Tibial artery (tissue), 4 donors: Measurements from ENCODE around the gene STXBP4.
A peak's percentile ranks its signal among the peaks of the same experiment; 100 is the strongest.

ENCODE experiments used
- DNase-seq, 2 donors: peaks; one replicate each; pipeline ENCODE4 v3.0.0-alpha.2; 2019
- H3K27ac ChIP-seq, 2 donors: fragments of 200-600 bp; sonication (generic) in 1 of 2; 1 replicate in 1 of 2; 2 replicates in 1 of 2; pipeline ENCODE4 v1.5.1; 2018 to 2019; ENCODE audit warnings: mild to moderate bottlenecking in 1 of 2
- H3K27me3 ChIP-seq, 2 donors: fragments of 200-600 bp; sonication (generic) in 1 of 2; one replicate each; pipeline versions ENCODE4 v1.5.1 to v1.6.0; 2016 to 2019
- H3K36me3 ChIP-seq, 3 donors: fragments of 200-600 bp; sonication (generic) in 2 of 3; one replicate each; pipeline ENCODE4 v1.5.1; 2016 to 2019; ENCODE audit warnings: mild to moderate bottlenecking in 2 of 3
- H3K4me1 ChIP-seq, 4 donors: fragments of 200-600 bp; sonication (generic) in 2 of 4; 1 replicate in 3 of 4; 2 replicates in 1 of 4; pipeline ENCODE4 v1.5.1; 2016 to 2019
- H3K4me3 ChIP-seq, 2 donors: fragments of 200-600 bp; sonication (generic) in 1 of 2; 1 replicate in 1 of 2; 2 replicates in 1 of 2; pipeline ENCODE4 v1.5.1; 2018 to 2019; ENCODE audit warnings: mild to moderate bottlenecking in 2 of 2
- H3K9me3 ChIP-seq, 3 donors: fragments of 200-600 bp; sonication (generic) in 1 of 3; one replicate each; pipeline ENCODE4 v1.5.1; 2016 to 2019
- CTCF ChIP-seq, 2 experiments: fragments of 200-600 bp in 1 of 2; fragments of 450-650 bp in 1 of 2; IDR thresholded peaks; one replicate each; pipeline ENCODE4 v1.5.1; 2017 to 2019; ENCODE audit warnings: antibody characterized with exemption in 2 of 2, mild to moderate bottlenecking in 1 of 2, moderate library complexity in 1 of 2
- intact Hi-C: fragments of 100-400 bp; cut with DNase I; formaldehyde crosslinking; loops from one replicate; pipeline ENCODE4 v1.15.0; 2023; ENCODE audit warnings: low total_unique reads

STXBP4 gene

GRCh38 chr17:55053855-55054254 is 85.3 kb downstream of the STXBP4 start:
- TF ChIP-seq CTCF (IDR thresholded peaks at IDR 0.05) = peak; percentile 17 to 20
- Histone ChIP-seq H3K4me1 (no peaks in the 10 kb centered on the region), H3K4me3 (no peak overlapping the region), H3K9me3 (no peaks in the 10 kb centered on the region), H3K36me3 (peaks cover 0 to 11% (median 4%) of the 10 kb centered on the region in 3 donors), H3K27me3 (no peaks in the 10 kb centered on the region), H3K27ac (no peak overlapping the region)
- intact Hi-C loops = no loop called here
- no peak for DNase-seq

DNA sequence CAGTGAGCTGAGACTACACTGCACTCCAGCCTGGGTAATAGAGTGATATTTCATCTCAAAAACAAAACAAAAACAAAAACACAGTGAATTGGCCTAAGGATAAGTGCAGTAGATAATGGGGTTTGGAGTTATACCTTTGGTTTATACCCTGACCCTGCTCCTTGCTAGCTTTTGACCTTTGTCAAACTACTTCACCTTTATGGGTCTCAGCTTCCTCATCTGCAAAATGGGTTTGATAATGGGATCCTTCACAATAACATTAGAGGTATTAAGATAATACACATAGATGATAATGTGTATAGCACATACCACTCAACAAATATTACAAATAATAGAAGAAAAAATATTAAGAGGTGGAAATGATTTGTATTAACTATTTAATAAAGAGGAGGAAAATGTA is 85.9 kb downstream of the STXBP4 start:
- no peak for TF ChIP-seq CTCF (IDR thresholded peaks at IDR 0.05)
- Histone ChIP-seq H3K4me3 (no peak overlapping the region), H3K27ac (no peak overlapping the region), H3K9me3 (no peaks in the 10 kb centered on the region), H3K36me3 (peaks cover 0 to 6% (median 4%) of the 10 kb centered on the region in 3 donors), H3K4me1 (no peaks in the 10 kb centered on the region), H3K27me3 (no peaks in the 10 kb centered on the region)
- intact Hi-C loops = no loop called here
- DNase-seq = no peak

- H3K9me3 ChIP-seq = no peaks in the 10 kb centered on the region
- intact Hi-C loops = no loop called here
- no peaks in the 10 kb centered on the region for H3K27me3 ChIP-seq
- H3K27ac ChIP-seq = no peak overlapping the region
- no peak overlapping the region for H3K4me3 ChIP-seq
- H3K36me3 ChIP-seq = no peaks in the 10 kb centered on the region
- H3K4me1 ChIP-seq = no peaks in the 10 kb centered on the region
- no peak for DNase-seq
- no peak for TF ChIP-seq CTCF (IDR thresholded peaks at IDR 0.05)
Observed at GRCh38 chr17:55056526-55056925, 88.0 kb downstream of the STXBP4 start.

DNA sequence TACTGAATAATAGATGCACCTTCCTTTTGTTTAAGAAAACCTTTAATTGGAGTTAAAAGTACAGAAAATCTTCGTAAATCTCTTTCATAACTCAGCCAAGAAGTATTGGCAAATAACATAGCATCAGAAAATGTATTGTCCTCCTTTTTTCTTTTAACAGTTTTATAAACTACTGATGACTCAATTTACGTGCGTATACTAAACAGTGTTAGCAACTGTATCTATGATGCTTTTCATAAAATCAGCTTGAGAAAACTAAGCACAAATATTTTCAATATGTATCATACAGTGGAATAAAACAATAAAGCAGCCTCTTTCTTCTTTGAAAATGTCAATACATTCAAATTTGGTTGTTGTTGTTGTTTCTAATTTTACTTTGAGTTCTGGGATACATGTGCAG is 88.6 kb downstream of the STXBP4 start:
- H3K4me3 ChIP-seq = no peak overlapping the region
- no peaks in the 10 kb centered on the region for H3K9me3 ChIP-seq
- no peak for TF ChIP-seq CTCF (IDR thresholded peaks at IDR 0.05)
- intact Hi-C loops = no loop called here
- no peaks in the 10 kb centered on the region for H3K36me3 ChIP-seq
- H3K4me1 ChIP-seq = no peaks in the 10 kb centered on the region
- H3K27me3 ChIP-seq = no peaks in the 10 kb centered on the region
- no peak overlapping the region for H3K27ac ChIP-seq
- no peak for DNase-seq

DNA sequence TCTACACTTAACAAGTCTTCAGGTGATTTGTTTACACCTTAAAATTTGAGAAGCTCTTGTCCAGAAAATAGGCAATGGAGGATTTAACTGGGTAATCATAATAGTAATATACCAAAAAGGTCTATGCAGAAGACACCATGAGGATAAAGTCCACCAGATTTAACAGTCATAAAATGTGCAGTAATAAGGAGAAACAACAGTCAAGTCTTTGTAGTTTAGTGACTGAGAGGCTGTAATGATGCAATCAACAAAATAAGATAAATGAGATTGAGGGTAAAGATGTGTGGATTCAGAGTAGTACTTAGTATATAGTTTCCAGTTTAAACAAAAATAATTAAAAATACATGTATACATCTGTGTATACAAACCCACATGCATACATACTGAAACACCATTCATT is 91.2 kb downstream of the STXBP4 start:
- intact Hi-C loops = no loop called here
- DNase-seq = no peak
- no peak overlapping the region for H3K27ac ChIP-seq
- H3K9me3 ChIP-seq = no peaks in the 10 kb centered on the region
- no peaks in the 10 kb centered on the region for H3K27me3 ChIP-seq
- H3K36me3 ChIP-seq = no peaks in the 10 kb centered on the region
- no peaks in the 10 kb centered on the region for H3K4me1 ChIP-seq
- no peak overlapping the region for H3K4me3 ChIP-seq
- no peak for TF ChIP-seq CTCF (IDR thresholded peaks at IDR 0.05)

DNA sequence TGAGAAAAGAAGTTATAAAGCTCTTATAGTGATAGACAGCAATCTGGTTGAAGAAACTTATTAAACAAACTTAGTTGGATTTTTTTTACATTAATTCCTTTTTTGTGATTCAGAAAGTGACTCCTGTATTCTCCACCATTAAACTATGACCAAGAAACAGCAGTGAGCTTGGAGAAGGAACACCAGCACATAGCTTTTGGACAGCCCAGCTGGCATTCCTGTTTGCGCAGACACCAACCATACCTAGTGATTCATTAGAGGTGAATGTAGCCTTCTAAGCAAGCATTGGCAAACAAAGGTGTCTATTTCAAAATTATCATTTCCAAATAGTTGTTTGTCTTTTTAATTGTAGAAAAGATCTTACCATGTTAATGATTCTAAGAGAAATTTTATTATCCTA is 94.4 kb downstream of the STXBP4 start:
- no peaks in the 10 kb centered on the region for H3K27me3 ChIP-seq
- H3K36me3 ChIP-seq = no peaks in the 10 kb centered on the region
- H3K9me3 ChIP-seq = no peaks in the 10 kb centered on the region
- no peak overlapping the region for H3K27ac ChIP-seq
- TF ChIP-seq CTCF (IDR thresholded peaks at IDR 0.05) = no peak
- intact Hi-C loops = no loop called here
- no peak overlapping the region for H3K4me3 ChIP-seq
- DNase-seq = no peak
- H3K4me1 ChIP-seq = no peaks in the 10 kb centered on the region
